GM12878 (cell line): ENCODE results near the gene SEC11C. TPM values are rescaled to one million over a fixed set of nuclear protein-coding genes. Genes with fewer than 3 reads are reported as not detected.

Experiments
- ATAC-seq: fragments of 200-7000 bp; cut with Tn5 transposase; 3 replicates; pipeline ENCODE4 v1.9.1; 2020; ENCODE audit warnings: mild to moderate bottlenecking, moderate library complexity
- BruUV-seq: library from RNA; stranded (reverse); fragments of 400-500 nt; replicated peaks from 2 replicates; lab custom pipeline; 2021; lab: Mats Ljungman, UMichigan
- CTCF ChIA-PET: fragments of 300-600 bp; sonication (Branson Sonifier 250); formaldehyde crosslinking; extraction: SDS; loops from one replicate; lab custom pipeline; 2021; ENCODE audit warnings: inconsistent platforms; lab: Yijun Ruan, JAX
- POLR2A ChIA-PET: fragments of 350-600 bp; formaldehyde crosslinking; extraction: SDS; loops from one replicate; lab custom pipeline; 2021; ENCODE audit warnings: inconsistent platforms; lab: Charles Lee
- RAD21 ChIA-PET: fragments of 300-600 bp; sonication (Branson Sonifier 250); formaldehyde crosslinking; loops from one replicate; lab custom pipeline; 2023; ENCODE audit warnings: antibody characterized with exemption; ENCODE audit not compliant: unreplicated experiment; lab: Charles Lee
- SMC1A ChIA-PET: fragments of 300-600 bp; sonication (Branson Sonifier 250); formaldehyde crosslinking; loops from one replicate; lab custom pipeline; 2023; ENCODE audit not compliant: unreplicated experiment, uncharacterized antibody; lab: Charles Lee
- DNase-seq: peaks from one replicate; pipeline ENCODE4 v3.0.0-alpha.2; 2011; ENCODE audit warnings: low read depth, low spot score
- FAIRE-seq: peaks from 3 replicates; lab custom pipeline; 2011; peaks lifted over from hg19 to GRCh38; lab: Jason Lieb, UNC
- H2AFZ ChIP-seq: 2 replicates; pipeline ENCODE4 v1.6.0; 2011; ENCODE audit warnings: low read depth, low read length, control low read depth; ENCODE audit not compliant: control insufficient read depth
- H3K27ac ChIP-seq: 2 replicates; pipeline ENCODE4 v1.5.1; 2011; ENCODE audit warnings: control low read depth; ENCODE audit not compliant: control insufficient read depth, insufficient read depth
- H3K27me3 ChIP-seq, 2 experiments: replicated peaks in 1 of 2; 2 replicates each; pipeline versions ENCODE4 v1.6.0 to v1.6.1; 2011; ENCODE audit warnings: low read length in 1 of 2; ENCODE audit not compliant: control insufficient read depth in 2 of 2, insufficient read depth in 2 of 2
- H3K36me3 ChIP-seq, 2 experiments: 2 replicates each; pipeline ENCODE4 v1.5.1; 2011; ENCODE audit warnings: low read length in 1 of 2; ENCODE audit not compliant: control insufficient read depth in 2 of 2, insufficient read depth in 2 of 2
- H3K4me1 ChIP-seq: 2 replicates; pipeline ENCODE4 v1.6.1; 2011; ENCODE audit warnings: mild to moderate bottlenecking, low read length, moderate library complexity, mixed read lengths; ENCODE audit not compliant: control insufficient read depth, insufficient read depth
- H3K4me2 ChIP-seq: 2 replicates; pipeline ENCODE4 v1.6.0; 2011; ENCODE audit warnings: control low read depth; ENCODE audit not compliant: control insufficient read depth, insufficient read depth
- H3K4me3 ChIP-seq: fragments of 200-600 bp; sonication (generic); 2 replicates; pipeline ENCODE4 v1.5.1; 2016
- H3K79me2 ChIP-seq: 2 replicates; pipeline ENCODE4 v1.6.0; 2011; ENCODE audit warnings: low read length; ENCODE audit not compliant: control insufficient read depth, insufficient read depth
- H3K9ac ChIP-seq: 2 replicates; pipeline ENCODE4 v1.8.0; 2011; ENCODE audit warnings: low read length, control low read depth, mixed read lengths; ENCODE audit not compliant: control insufficient read depth, insufficient read depth
- H3K9me3 ChIP-seq: replicated peaks from 3 replicates; pipeline ENCODE4 v1.5.1; 2011; ENCODE audit warnings: mild to moderate bottlenecking, low read length; ENCODE audit not compliant: control insufficient read depth, insufficient read depth
- H4K20me1 ChIP-seq: 2 replicates; pipeline ENCODE4 v1.6.0; 2011; ENCODE audit not compliant: control insufficient read depth, insufficient read depth
- ASH2L ChIP-seq: fragments of 300-600, 200-600 bp; sonication (generic); IDR thresholded peaks from 2 replicates; pipeline ENCODE4 v1.6.1; 2017; ENCODE audit warnings: low read depth, mild to moderate bottlenecking, borderline replicate concordance
- BACH1 ChIP-seq: fragments of 450-650 bp; IDR thresholded peaks from 2 replicates; pipeline ENCODE4 v1.6.1; 2017; ENCODE audit warnings: mild to moderate bottlenecking, borderline replicate concordance
- CTCF ChIP-seq, 3 experiments: IDR thresholded peaks in 2 of 3; conservative IDR thresholded peaks in 1 of 3; 2 replicates each; pipeline ENCODE4 v1.5.1; 2011; ENCODE audit warnings: low read depth in 3 of 3, low read length in 3 of 3, mild to moderate bottlenecking in 3 of 3, control low read depth in 2 of 3, moderate library complexity in 2 of 3, inconsistent platforms in 1 of 3, mixed read lengths in 1 of 3; ENCODE audit not compliant: control insufficient read depth in 2 of 3, insufficient read depth in 1 of 3; ENCODE audit errors: extremely low read depth in 1 of 3
- EP300 ChIP-seq, 2 experiments: fragments of 150-350 bp in 1 of 2; IDR thresholded peaks; 2 replicates each; pipeline ENCODE4 v1.6.1; 2011 to 2012; ENCODE audit warnings: low read depth in 2 of 2, low read length in 2 of 2, borderline replicate concordance in 1 of 2, improper control_type of control experiment in 1 of 2, inconsistent platforms in 1 of 2; ENCODE audit not compliant: control insufficient read depth in 1 of 2
- IKZF1 ChIP-seq: fragments of 450-650 bp; conservative IDR thresholded peaks from 2 replicates; pipeline ENCODE4 v1.6.1; 2017; ENCODE audit warnings: antibody characterized with exemption, mild to moderate bottlenecking
- KDM1A ChIP-seq: fragments of 200-600 bp; sonication (generic); IDR thresholded peaks from 2 replicates; pipeline ENCODE4 v1.6.1; 2016; ENCODE audit warnings: borderline replicate concordance
- MEF2A ChIP-seq: IDR thresholded peaks from 2 replicates; pipeline ENCODE4 v1.6.1; 2011; ENCODE audit warnings: low read depth, mild to moderate bottlenecking, low read length, moderate library complexity; ENCODE audit not compliant: insufficient read depth
- MTA2 ChIP-seq: fragments of 450-650 bp; IDR thresholded peaks from 2 replicates; pipeline ENCODE4 v1.6.1; 2016; ENCODE audit warnings: low read depth, mild to moderate bottlenecking, moderate library complexity
- NBN ChIP-seq: fragments of 450-650 bp; IDR thresholded peaks from 2 replicates; pipeline ENCODE4 v1.6.1; 2016
- PBX3 ChIP-seq: IDR thresholded peaks from 2 replicates; pipeline ENCODE4 v1.6.1; 2011; ENCODE audit warnings: mild to moderate bottlenecking, low read depth, low read length, moderate library complexity; ENCODE audit not compliant: insufficient replicate concordance
- POLR2A ChIP-seq: IDR thresholded peaks from 2 replicates; pipeline ENCODE4 v1.6.1; 2011; ENCODE audit warnings: low read depth, mild to moderate bottlenecking, low read length
- RBBP5 ChIP-seq: fragments of 200-600 bp; sonication (generic); conservative IDR thresholded peaks from 2 replicates; pipeline ENCODE4 v1.6.1; 2016
- SKIL ChIP-seq: fragments of 450-650 bp; IDR thresholded peaks from 2 replicates; pipeline ENCODE4 v1.6.1; 2017; ENCODE audit warnings: mild to moderate bottlenecking, low read depth, inconsistent platforms; ENCODE audit not compliant: poor library complexity, severe bottlenecking
- ZNF592 ChIP-seq: fragments of 450-650 bp; IDR thresholded peaks from 2 replicates; pipeline ENCODE4 v1.6.1; 2017; ENCODE audit warnings: mild to moderate bottlenecking, moderate library complexity
- WGBS: methylation state at CpG from one replicate; pipeline ENCODE4 v1.1.6; 2016; ENCODE audit warnings: low lambda C conversion rate; ENCODE audit not compliant: insufficient replicate concordance, insufficient coverage; ENCODE audit errors: missing lambda C conversion rate; 5-methylcytosine and 5-hydroxymethylcytosine counted together
- in situ Hi-C: fragments of 300-500 bp; cut with MboI; formaldehyde crosslinking; loops from 9 replicates; pipeline ENCODE4 v1.14.3; 2018; ENCODE audit warnings: mixed read lengths
- intact Hi-C: fragments of 100-400 bp; cut with micrococcal nuclease; formaldehyde crosslinking; loops from one replicate; pipeline ENCODE4 v1.14.2; 2022; ENCODE audit not compliant: unreplicated experiment
- polyA plus RNA-seq, 11 experiments: library from polyadenylated mRNA; depleted of rRNA in 4 of 11; unstranded in 6 of 11; stranded (reverse) in 5 of 11; fragments of >200 nt; fragmentation: Nextera tagmentation in 4 of 11; fragmentation: Illumina TruSeq in 1 of 11; extraction: Ambion mirVana in 4 of 11; extraction: Trizol in 1 of 11; gene quantifications; 1 replicate in 1 of 11; 2 replicates in 10 of 11; pipeline versions ENCODE4 v1.2.1 to v1.2.3, GENCODE V29; 2011 to 2016; ENCODE audit warnings: inconsistent platforms in 2 of 11, missing spikeins in 2 of 11, low read depth in 1 of 11
- total RNA-seq, 4 experiments: library from RNA; depleted of rRNA in 3 of 4; stranded (reverse); fragments of >200 nt in 3 of 4; fragmentation: Illumina TruSeq in 1 of 4; extraction: Trizol in 1 of 4; gene quantifications; 2 replicates each; pipeline versions ENCODE4 v1.2.1 to v1.2.3, GENCODE V29; 2013 to 2021

Gene SEC11C
- total and polyA plus RNA-seq, 10 of the 15 experiments (the other 5 are each of a cell fraction or from before 2014, with no cell fraction given): 124 to 649 (median 211) TPM

GRCh38 chr18:59149007-59149406 is 9.3 kb downstream of the SEC11C start:
- Histone ChIP-seq H3K9ac (no peak overlapping the region), H3K79me2 (peaks cover 44% of the 10 kb centered on the region), H4K20me1 (no peaks in the 10 kb centered on the region), H3K4me1 (peaks cover 17% of the 10 kb centered on the region), H2AFZ (no peak overlapping the region), H3K4me3 (no peak overlapping the region), H3K27ac (peak overlapping the region; percentile 15; the same call in 1 of the 2 replicates), H3K9me3 (no peaks in the 10 kb centered on the region), H3K27me3 (no peaks in the 10 kb centered on the region), H3K36me3 (peaks cover 8 to 25% of the 10 kb centered on the region in 2 experiments), H3K4me2 (peak overlapping the region; percentile 38)
- RAD21 ChIA-PET: interaction anchor here (1.4 kb wide), 1 partner anchor 8 kb away, joined by 7 read pairs; the partner anchor contains the start of gene SEC11C
- SMC1A ChIA-PET: interaction anchor here (0.7 kb wide), 3 partner anchors 9 to 462 kb away, joined by 3 read pairs; no protein-coding TSS in a partner anchor
- no peak for FAIRE-seq
- BruUV-seq: no TSS peak
- CTCF ChIA-PET: interaction anchor here (1.5 kb wide), 2 partner anchors 19 to 65 kb away, joined by 3 to 4 read pairs; no protein-coding TSS in a partner anchor
- POLR2A ChIA-PET: interaction anchor here (0.6 kb wide), 1 partner anchor 8 kb away, joined by 3 read pairs; no protein-coding TSS in a partner anchor
- no peak for DNase-seq
- 60% methylated on average over 2 of the region's 2 CpGs for WGBS
- intact Hi-C loops: loop anchor here (10.0 kb wide), 2 partner anchors 614 to 686 kb away; no protein-coding TSS in a partner anchor
- peak; percentile 54 for ATAC-seq
- in situ Hi-C loops: no loop called here
- no peak for TF ChIP-seq MEF2A
- no peak for TF ChIP-seq PBX3
- no peak for TF ChIP-seq RBBP5
- TF ChIP-seq BACH1: no peak
- peak; percentile 33; the same call in 1 of the 2 replicates for TF ChIP-seq POLR2A
- no peak for TF ChIP-seq MTA2
- no peak for TF ChIP-seq ASH2L
- no peak for TF ChIP-seq EP300 (IDR thresholded peaks at IDR 0.05; ENCODE audit: borderline replicate concordance in 1 of 2, control insufficient read depth in 1 of 2, low read depth in 2 of 2, low read length in 2 of 2)
- no peak for TF ChIP-seq CTCF (IDR thresholded peaks at IDR 0.05 in 2 of 3, conservative IDR thresholded peaks at IDR 0.05 in 1 of 3; ENCODE audit: control insufficient read depth in 2 of 3, extremely low read depth in 1 of 3, insufficient read depth in 1 of 3, low read depth in 3 of 3, low read length in 3 of 3)
- TF ChIP-seq ZNF592: no peak
- no peak for TF ChIP-seq SKIL
- TF ChIP-seq NBN: no peak
- TF ChIP-seq KDM1A: no peak
- 0 out of 2 replicates have a peak, but pooled peaks have one; percentile 11 for TF ChIP-seq IKZF1
